GM19193 (cell line): ENCODE results near the gene ZNF223.
A peak's percentile ranks its signal among the peaks of the same experiment; 100 is the strongest.

Experiments used
- POLR2A ChIP-seq: IDR thresholded peaks from 4 replicates; pipeline ENCODE4 v1.6.1; 2011; ENCODE audit not compliant: insufficient read depth, insufficient read length; ENCODE audit errors: extremely low read depth

ZNF223 gene

GRCh38 chr19:44051650-44052402, at the start of gene ZNF223:
Gene ZNF223 (plus strand): TSS chr19:44052036. CDS start chr19:44055177, 3,141 bp downstream.
- peak; percentile 45 for TF ChIP-seq POLR2A

GRCh38 chr19:44002212-44002565, 49.6 kb upstream of the ZNF223 start:
- no peak for TF ChIP-seq POLR2A

GRCh38 chr19:44002566-44003460, 49.0 kb upstream of the ZNF223 start, which contains the start of gene ZNF230:
Gene ZNF230 (plus strand): TSS chr19:44002957. CDS start chr19:44007079, 4,122 bp downstream.
- peak; percentile 59 for TF ChIP-seq POLR2A

GRCh38 chr19:44003461-44004009, 48.3 kb upstream of the ZNF223 start:
- TF ChIP-seq POLR2A, result no peak

- no peak for TF ChIP-seq POLR2A
Measured at GRCh38 chr19:44005973-44006372, 45.9 kb upstream of the ZNF223 start.

GRCh38 chr19:44007473-44007872, 44.4 kb upstream of the ZNF223 start:
- no peak for TF ChIP-seq POLR2A

- no peak for TF ChIP-seq POLR2A
Measured at GRCh38 chr19:44010468-44010867, 41.4 kb upstream of the ZNF223 start.

- no peak for TF ChIP-seq POLR2A
Measured at GRCh38 chr19:44019498-44019897, 32.3 kb upstream of the ZNF223 start.

- no peak for TF ChIP-seq POLR2A
Measured at GRCh38 chr19:44021221-44021620, 30.6 kb upstream of the ZNF223 start.

- TF ChIP-seq POLR2A, result no peak
Measured at GRCh38 chr19:44024900-44025216, 27.0 kb upstream of the ZNF223 start.

GRCh38 chr19:44025217-44025936, 26.5 kb upstream of the ZNF223 start, which contains the start of gene ZNF222:
Gene ZNF222 (plus strand): TSS chr19:44025379. CDS start chr19:44025437, 58 bp downstream.
- TF ChIP-seq POLR2A, result peak; percentile 60

GRCh38 chr19:44026622-44027021, 25.2 kb upstream of the ZNF223 start:
- no peak for TF ChIP-seq POLR2A

GRCh38 chr19:44032001-44032610, 19.7 kb upstream of the ZNF223 start:
- no peak for TF ChIP-seq POLR2A

GRCh38 chr19:44042147-44042546, 9.7 kb upstream of the ZNF223 start:
- TF ChIP-seq POLR2A, result no peak
